Breast epithelium (tissue), 4 donors: ENCODE results near the gene G0S2. TPM values are rescaled to one million over a fixed set of nuclear protein-coding genes. Genes with fewer than 3 reads are reported as not detected.

Experiments used
- DNase-seq, 2 donors: peaks; one replicate each; pipeline ENCODE4 v3.0.0-alpha.2; 2019; ENCODE audit warnings: low spot score in 2 of 2
- H3K27ac ChIP-seq, 2 donors: fragments of 200-600 bp; sonication (generic) in 1 of 2; one replicate each; pipeline ENCODE4 v1.5.1; 2016 to 2019; ENCODE audit warnings: mild to moderate bottlenecking in 1 of 2
- H3K27me3 ChIP-seq, 2 donors: fragments of 200-600 bp; sonication (generic) in 1 of 2; one replicate each; pipeline versions ENCODE4 v1.5.1 to v1.6.0; 2017 to 2019; ENCODE audit warnings: control low read depth in 1 of 2, mild to moderate bottlenecking in 1 of 2
- H3K36me3 ChIP-seq: fragments of 200-600 bp; one replicate; pipeline ENCODE4 v1.5.1; 2019
- H3K4me1 ChIP-seq, 2 donors: fragments of 200-600 bp; sonication (generic); one replicate each; pipeline ENCODE4 v1.5.1; 2016 to 2019; ENCODE audit warnings: control low read depth in 1 of 2
- H3K4me3 ChIP-seq, 3 donors: fragments of 200-600 bp; sonication (generic); 1 replicate in 2 of 3; 2 replicates in 1 of 3; pipeline ENCODE4 v1.5.1; 2016 to 2019; ENCODE audit warnings: mild to moderate bottlenecking in 3 of 3, moderate library complexity in 2 of 3
- H3K9me3 ChIP-seq, 2 donors: fragments of 200-600 bp; sonication (generic) in 1 of 2; one replicate each; pipeline ENCODE4 v1.5.1; 2016 to 2019; ENCODE audit warnings: control low read depth in 1 of 2
- POLR2A ChIP-seq: fragments of 450-650 bp; IDR thresholded peaks from one replicate; pipeline ENCODE4 v1.6.1; 2016; ENCODE audit warnings: antibody characterized with exemption, mild to moderate bottlenecking, moderate library complexity
- POLR2AphosphoS5 ChIP-seq, 3 donors: sonication (generic); formaldehyde crosslinking; IDR thresholded peaks; one replicate each; pipeline ENCODE4 v1.6.1; 2017; ENCODE audit warnings: antibody characterized with exemption in 3 of 3
- intact Hi-C: fragments of 100-400 bp; cut with DNase I; formaldehyde crosslinking; loops from one replicate; pipeline ENCODE4 v1.15.1; 2023; ENCODE audit warnings: low total_unique reads
- total RNA-seq, 3 donors: library from RNA; depleted of rRNA; stranded (reverse); fragments of >200 nt; gene quantifications; one replicate each; pipeline ENCODE4 v1.1.0, GENCODE V29; 2016
- TF ChIP-seq, protein P1 (sequence below), 3 donors: fragments of 450-650 bp; IDR thresholded peaks; one replicate each; pipeline ENCODE4 v1.5.1; 2016 to 2017; ENCODE audit warnings: antibody characterized with exemption in 3 of 3, mild to moderate bottlenecking in 3 of 3, moderate library complexity in 3 of 3

Gene G0S2
- total RNA-seq, 3 donors from 2014 or later, result 198 to 1,307 (median 636) TPM

DNA sequence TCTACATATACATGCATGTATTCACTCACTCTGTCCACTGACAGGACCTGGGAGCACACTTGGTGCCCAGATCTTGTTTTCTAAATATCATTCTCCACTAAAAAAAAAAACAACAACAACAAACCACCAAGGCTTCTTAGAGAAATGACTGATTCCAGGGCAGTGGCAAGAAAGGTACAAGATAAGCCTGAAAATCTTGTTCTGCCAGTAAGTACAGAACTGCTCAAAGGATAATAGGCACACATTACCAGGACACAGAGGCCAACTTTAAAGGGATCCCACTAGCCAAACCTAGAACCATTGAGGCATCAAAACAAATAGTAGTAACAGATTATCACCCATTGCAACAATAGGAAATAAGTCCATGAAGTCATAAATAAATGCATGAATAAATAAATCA lies 40.1 kb downstream of the G0S2 start:
- Histone ChIP-seq H3K36me3 (no peaks in the 10 kb centered on the region), H3K4me1 (no peaks in the 10 kb centered on the region), H3K4me3 (no peak overlapping the region), H3K9me3 (no peaks in the 10 kb centered on the region), H3K27me3 (no peaks in the 10 kb centered on the region), H3K27ac (no peak overlapping the region)
- no peak for DNase-seq
- TF ChIP-seq, protein P1, sequence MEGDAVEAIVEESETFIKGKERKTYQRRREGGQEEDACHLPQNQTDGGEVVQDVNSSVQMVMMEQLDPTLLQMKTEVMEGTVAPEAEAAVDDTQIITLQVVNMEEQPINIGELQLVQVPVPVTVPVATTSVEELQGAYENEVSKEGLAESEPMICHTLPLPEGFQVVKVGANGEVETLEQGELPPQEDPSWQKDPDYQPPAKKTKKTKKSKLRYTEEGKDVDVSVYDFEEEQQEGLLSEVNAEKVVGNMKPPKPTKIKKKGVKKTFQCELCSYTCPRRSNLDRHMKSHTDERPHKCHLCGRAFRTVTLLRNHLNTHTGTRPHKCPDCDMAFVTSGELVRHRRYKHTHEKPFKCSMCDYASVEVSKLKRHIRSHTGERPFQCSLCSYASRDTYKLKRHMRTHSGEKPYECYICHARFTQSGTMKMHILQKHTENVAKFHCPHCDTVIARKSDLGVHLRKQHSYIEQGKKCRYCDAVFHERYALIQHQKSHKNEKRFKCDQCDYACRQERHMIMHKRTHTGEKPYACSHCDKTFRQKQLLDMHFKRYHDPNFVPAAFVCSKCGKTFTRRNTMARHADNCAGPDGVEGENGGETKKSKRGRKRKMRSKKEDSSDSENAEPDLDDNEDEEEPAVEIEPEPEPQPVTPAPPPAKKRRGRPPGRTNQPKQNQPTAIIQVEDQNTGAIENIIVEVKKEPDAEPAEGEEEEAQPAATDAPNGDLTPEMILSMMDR (IDR thresholded peaks at IDR 0.05), result no peak
- TF ChIP-seq POLR2A (no peak), POLR2AphosphoS5 (IDR thresholded peaks at IDR 0.05) (no peak)
- intact Hi-C loops, result no loop called here

DNA sequence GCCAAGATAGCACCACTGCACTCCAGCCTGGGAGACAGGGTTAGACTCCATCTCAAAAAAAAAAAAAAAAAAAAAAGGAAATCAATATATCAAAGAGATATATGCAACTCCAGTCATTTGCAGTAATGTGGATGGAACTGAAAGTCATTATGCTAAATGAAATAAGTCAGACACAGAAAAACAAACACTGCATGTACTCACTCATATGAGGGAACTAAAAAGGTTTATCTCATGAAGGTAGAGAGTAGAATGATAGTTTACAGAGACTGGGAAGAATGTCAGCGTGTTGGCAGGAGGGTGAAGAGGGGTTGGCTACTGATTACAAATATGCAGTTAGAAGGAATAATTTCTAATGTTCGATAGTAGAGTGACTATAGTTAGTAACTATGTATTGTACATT lies 42.6 kb downstream of the G0S2 start:
- no peaks in the 10 kb centered on the region for H3K4me1 ChIP-seq
- no peaks in the 10 kb centered on the region for H3K9me3 ChIP-seq
- H3K27ac ChIP-seq, result no peak overlapping the region
- H3K36me3 ChIP-seq, result no peaks in the 10 kb centered on the region
- intact Hi-C loops, result no loop called here
- no peak for DNase-seq
- H3K4me3 ChIP-seq, result no peak overlapping the region
- H3K27me3 ChIP-seq, result no peaks in the 10 kb centered on the region
- TF ChIP-seq POLR2AphosphoS5 (IDR thresholded peaks at IDR 0.05), result no peak
- TF ChIP-seq, protein P1 (IDR thresholded peaks at IDR 0.05), result no peak
- TF ChIP-seq POLR2A, result no peak

DNA sequence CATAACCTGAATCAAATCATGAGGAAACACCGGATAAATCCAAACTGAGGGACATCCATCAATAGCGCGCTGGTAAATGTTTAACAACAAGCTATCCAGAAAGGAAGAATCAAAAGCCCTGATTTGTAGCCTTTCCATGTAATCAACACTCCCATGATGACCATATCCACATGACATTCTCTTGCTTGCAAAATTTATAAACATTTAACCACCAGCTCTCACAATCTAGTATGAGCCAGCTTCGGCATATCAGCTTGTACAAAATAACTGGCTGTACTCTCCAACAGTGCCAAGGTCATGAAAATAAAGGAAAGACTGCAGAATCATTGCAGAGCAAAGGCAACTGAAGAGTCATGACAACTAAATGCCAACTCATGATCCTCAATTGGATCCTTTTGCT lies 45.1 kb downstream of the G0S2 start:
- Histone ChIP-seq H3K4me3 (no peak overlapping the region), H3K9me3 (no peaks in the 10 kb centered on the region), H3K4me1 (no peaks in the 10 kb centered on the region), H3K27ac (no peak overlapping the region), H3K36me3 (no peaks in the 10 kb centered on the region), H3K27me3 (no peaks in the 10 kb centered on the region)
- intact Hi-C loops, result no loop called here
- no peak for DNase-seq
- TF ChIP-seq POLR2AphosphoS5 (IDR thresholded peaks at IDR 0.05) (no peak), POLR2A (no peak)
- TF ChIP-seq, protein P1 (IDR thresholded peaks at IDR 0.05), result no peak

DNA sequence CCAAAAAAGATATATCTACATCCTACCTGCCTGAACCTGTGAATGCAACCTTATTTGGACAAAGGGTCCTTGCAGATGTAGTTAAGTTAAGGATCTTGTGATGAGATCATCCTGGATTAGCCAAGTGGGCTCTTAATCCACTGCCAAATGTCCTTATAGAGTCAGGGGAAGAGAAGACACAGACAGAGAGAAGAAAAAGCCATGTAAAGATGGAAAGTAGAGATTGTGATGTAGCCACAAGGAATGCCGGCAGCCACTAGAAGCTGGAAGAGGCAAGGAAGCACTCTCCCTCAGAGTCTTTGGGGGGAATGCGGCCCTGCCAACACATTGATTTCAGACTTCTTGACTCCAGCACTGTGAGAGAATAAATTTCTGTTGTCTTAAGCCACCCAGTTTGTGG lies 45.6 kb downstream of the G0S2 start:
- no peak for TF ChIP-seq POLR2AphosphoS5 (IDR thresholded peaks at IDR 0.05)
- TF ChIP-seq POLR2A, result no peak
- TF ChIP-seq, protein P1 (IDR thresholded peaks at IDR 0.05), result no peak
- Histone ChIP-seq H3K4me3 (no peak overlapping the region), H3K4me1 (no peaks in the 10 kb centered on the region), H3K36me3 (no peaks in the 10 kb centered on the region), H3K27ac (no peak overlapping the region), H3K27me3 (no peaks in the 10 kb centered on the region), H3K9me3 (no peaks in the 10 kb centered on the region)
- intact Hi-C loops, result no loop called here
- no peak for DNase-seq

DNA sequence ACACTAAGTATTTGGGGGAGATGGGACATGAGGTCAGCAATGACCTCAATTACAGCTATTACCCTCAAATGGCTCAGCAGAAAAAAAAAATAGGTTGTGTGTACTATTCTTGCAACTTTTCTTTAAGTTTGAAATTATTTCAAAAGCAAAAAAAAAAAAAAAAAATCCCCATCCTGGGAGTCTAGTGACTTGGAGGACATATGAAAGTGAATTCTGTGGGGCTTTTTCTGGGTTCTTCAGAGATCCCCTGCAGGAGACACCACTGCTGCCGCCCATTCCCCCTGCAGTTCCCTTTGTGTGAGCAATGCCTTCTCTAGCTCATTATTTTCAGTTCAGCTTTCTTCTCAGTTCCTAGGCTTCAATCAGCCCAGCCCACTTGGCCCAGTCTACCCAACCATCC lies 46.1 kb downstream of the G0S2 start:
- H3K4me1 ChIP-seq, result no peaks in the 10 kb centered on the region
- intact Hi-C loops, result no loop called here
- H3K27ac ChIP-seq, result no peak overlapping the region
- DNase-seq, result no peak
- H3K4me3 ChIP-seq, result no peak overlapping the region
- no peaks in the 10 kb centered on the region for H3K9me3 ChIP-seq
- H3K36me3 ChIP-seq, result no peaks in the 10 kb centered on the region
- no peaks in the 10 kb centered on the region for H3K27me3 ChIP-seq
- TF ChIP-seq POLR2AphosphoS5 (IDR thresholded peaks at IDR 0.05) (no peak), POLR2A (no peak)
- TF ChIP-seq, protein P1 (IDR thresholded peaks at IDR 0.05), result no peak
